HG02840 (cell line): ENCODE measurements around the gene RPS6KB1.
A peak's percentile ranks its signal among the peaks of the same experiment; 100 is the strongest.
"Not testable (repeated sequence)": the region's sequence is repeated elsewhere in the genome, so short reads cannot be mapped to it uniquely, and the experiment has no call there.

Experiments
- ATAC-seq: cut with Tn5 transposase; IDR thresholded peaks from one replicate; pipeline ENCODE4 v1.9.1; 2021; ENCODE audit warnings: mild to moderate bottlenecking, moderate library complexity, moderate number of reproducible peaks; ENCODE audit not compliant: unreplicated experiment, low FRiP score

Gene RPS6KB1

GRCh38 chr17:59869941-59870218 is 23.0 kb upstream of the RPS6KB1 start:
- no peak for ATAC-seq

DNA sequence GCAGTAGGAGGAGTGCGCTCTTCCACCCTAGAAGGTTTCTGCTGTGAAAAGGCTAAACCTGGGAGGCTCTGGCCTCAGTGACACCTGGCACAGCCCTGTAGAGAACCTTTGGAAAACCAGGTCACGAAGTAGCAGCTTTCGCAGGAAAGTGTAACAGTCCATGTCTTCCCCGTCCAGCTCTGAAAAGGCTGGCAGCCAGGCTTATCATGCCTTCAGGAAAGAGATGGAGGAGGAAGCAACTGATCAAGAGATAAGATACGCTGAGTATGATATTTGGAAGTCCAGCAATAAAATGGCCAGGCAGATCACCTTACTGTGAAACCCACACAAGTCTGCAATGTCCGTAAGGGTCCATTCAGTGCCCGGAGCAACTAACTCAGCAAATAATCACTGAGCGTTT is 22.4 kb upstream of the RPS6KB1 start:
- ATAC-seq = no peak

DNA sequence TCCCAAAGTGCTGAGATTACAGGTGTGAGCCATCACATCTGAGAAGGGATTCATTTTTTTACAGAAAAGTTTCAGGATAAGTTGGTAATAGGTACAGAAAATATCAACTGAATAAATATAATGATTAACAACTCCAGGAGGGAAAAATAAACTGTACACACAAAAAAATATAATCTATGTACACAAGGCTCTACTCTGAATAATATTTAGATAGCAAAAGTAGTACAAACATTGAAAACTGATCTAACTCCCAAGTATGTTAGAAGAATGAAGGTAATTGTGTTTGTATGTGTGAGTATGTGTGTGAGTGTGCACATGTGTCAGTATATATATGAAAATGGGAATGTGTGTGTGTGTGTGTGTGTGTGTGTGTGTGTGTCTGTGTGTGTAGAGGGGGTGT is 20.6 kb upstream of the RPS6KB1 start:
- ATAC-seq = no peak

- not testable (repeated sequence) for ATAC-seq
These were observed 19.5 kb upstream of the RPS6KB1 start for GRCh38 chr17:59873414-59873813.

DNA sequence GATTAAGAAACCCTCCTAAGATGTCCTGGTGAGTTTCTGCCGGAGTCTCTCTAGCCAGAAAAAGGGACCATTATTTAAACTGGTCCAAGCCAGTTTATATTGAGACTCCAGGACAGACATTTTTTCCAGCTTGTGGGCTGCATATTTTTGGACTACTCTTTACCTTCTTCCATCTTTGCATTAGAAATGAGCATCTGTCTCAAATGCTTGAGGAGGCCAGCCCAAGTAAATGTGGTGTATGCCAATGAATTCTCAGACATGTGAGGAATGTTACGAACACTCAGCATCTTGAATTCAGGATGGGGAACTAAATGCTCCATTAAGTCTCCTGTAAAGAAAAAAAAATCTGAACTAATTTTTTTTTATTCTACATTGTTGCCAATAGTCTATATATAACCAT is 18.5 kb upstream of the RPS6KB1 start:
- no peak for ATAC-seq

DNA sequence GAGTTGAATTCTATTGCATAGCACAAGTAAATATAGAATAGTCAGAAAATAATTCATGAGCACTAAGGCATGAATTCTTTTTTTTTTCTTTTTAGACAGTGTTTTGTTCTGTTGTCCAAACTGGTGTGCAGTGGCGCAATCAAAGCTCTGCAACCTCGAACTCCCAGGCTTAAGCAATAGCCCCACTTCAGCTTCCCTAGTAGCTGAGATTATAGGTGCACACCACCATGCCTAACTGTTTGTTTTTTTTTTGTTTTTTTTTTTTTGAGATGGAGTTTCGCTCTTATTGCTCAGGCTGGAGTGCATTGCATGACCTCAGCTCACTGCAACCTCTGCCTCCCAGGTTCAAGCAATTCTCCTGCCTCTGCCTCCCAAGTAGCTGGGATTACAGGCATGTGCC is 16.8 kb upstream of the RPS6KB1 start:
- ATAC-seq = no peak

DNA sequence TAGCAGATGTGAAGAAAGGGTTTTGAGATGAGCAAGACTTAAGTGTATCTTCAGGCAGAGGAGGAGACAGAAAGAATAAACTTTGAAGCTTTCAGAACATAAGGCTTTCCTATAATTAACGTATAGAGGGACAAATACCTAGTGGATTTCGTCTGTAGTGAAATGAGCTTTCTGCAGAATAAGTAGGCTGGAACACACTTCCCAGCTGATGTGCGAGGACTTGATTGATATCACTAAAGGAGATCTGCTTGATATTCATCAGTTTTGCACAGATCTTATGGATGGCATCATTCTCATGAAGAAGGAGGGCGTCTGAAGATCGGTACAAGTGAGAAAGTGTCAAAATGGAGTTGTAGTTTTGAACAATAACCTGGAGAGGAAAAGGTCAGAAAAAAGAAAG is 15.0 kb upstream of the RPS6KB1 start:
- ATAC-seq = no peak

DNA sequence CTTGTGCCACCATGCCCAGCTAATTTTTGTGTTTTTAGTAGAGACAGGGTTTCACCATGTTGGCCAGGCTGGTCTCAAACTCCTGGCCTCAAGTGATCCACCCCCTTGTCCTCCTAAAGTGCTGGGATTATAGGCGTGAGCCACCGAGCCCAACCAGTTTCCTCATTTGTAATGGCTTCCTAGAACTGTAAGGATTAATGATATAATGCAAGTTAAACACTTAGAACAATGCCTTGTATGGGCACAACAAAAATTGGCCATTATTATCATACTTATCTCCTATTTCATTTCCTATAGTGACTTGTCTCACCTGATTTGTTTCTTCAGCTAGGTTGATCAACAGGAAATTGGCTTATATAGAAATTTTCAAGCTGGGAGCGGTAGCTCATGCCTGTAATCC is 14.3 kb upstream of the RPS6KB1 start:
- ATAC-seq = no peak

DNA sequence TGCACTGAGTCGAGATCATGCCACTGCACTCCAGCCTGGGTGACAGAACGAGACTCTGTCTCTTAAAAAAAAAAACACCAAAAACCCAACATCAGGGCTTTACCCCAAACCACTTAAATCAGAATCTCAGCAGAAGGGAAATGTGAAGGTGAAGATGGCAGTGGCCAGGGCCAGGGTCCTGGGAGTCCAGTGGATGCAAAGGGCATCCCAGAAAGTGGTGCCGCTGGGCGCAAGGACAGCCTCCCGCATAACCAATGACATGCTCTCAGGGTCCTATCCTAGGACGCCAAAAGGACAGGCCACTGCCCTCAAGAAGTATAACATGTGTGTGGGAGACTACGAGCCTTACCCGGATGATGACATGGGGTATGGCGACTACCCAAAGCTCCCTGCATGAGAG is 8.1 kb upstream of the RPS6KB1 start:
- no peak for ATAC-seq

DNA sequence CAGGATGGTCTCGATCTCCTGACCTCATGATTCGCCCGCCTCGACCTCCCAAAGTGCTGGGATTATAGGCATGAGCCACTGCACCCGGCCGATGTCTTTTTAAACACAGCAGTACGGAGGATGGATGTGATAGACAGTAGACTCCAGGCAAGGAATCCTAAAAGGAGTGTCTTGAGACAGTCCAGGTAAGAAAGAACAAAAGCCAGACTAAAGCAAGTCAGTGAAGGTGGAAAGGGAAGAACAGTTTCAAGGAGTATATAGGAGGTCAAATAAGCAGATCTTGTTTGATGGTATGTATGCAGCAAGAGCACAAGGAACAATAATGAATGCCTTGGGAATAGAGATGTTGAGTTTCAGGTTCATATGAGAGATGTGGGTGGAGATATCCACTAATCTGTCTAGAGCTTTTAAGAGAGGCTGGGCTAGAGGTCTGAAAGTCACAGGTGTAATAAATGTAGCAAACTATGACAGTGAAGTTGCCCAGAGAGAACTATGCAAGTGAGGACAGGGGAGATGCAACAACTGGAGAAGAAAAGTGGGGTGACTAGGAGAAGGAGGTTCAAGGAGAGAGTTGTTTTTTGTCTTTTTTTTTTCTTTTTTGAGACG is 4.7 kb upstream of the RPS6KB1 start:
- ATAC-seq = no peak

GRCh38 chr17:59890720-59891119 is 2.2 kb upstream of the RPS6KB1 start:
- ATAC-seq = no peak

- ATAC-seq = peak; percentile 59
These were observed 534 bp upstream of the RPS6KB1 start for GRCh38 chr17:59892251-59892923.

DNA sequence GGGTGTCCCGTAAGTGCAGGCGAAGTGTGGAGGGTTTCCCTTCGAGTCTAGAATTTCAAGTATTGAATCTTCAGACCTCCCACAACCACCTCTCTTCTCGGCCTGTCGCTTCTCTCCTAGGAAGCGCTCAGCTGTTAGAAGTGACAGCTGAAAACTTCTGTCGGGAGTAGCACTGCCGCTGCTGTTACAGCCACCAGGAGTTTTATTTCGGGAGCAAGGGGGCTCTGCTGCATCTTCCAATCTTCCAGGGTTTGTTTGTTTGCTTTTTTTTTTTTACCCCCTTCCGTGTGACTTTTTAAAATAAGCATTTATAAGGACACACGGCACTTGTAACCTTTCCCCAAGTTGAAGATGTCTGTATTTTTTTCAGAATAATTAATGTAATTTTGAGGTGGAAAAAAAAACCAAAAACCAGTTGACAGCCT is 767 bp downstream of the RPS6KB1 start:
- no peak for ATAC-seq

DNA sequence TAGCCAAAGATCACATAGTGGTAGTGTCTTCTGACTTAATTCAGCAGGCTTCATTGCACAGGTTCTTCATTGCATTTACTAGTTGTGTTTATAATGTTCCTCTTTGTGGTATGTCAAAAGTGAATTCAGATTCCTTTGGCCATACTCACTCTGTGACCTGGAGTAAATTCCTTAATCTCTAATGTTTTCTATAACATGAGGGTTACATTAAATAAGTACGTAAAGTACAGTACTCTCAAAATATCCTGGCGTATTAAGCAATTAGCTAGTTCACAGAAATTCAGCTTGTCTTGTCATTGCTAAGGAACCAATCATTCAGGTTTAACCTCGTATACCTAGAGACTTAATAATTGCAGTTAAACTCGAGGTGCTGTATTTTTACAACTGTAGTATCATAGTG is 4.2 kb downstream of the RPS6KB1 start:
- no peak for ATAC-seq

DNA sequence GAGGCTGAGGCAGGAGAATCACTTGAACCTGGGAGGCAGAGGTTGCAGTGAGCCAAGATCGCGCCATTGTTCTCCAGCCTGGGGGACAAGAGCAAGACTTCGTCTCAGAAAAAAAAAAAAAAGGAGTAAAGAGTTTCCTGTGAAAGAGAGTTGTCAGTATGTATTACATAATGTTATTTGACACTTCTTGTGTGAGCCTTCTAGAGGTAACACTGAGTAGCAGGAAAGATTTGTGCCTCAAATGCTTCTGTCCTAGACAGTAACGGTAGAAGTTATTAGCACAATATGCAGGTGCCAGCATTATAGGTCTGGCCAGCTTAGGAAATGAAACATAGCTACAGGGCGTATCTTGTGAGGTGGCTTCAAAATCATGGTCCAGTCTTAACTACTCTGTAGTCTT is 6.2 kb downstream of the RPS6KB1 start:
- ATAC-seq = no peak

DNA sequence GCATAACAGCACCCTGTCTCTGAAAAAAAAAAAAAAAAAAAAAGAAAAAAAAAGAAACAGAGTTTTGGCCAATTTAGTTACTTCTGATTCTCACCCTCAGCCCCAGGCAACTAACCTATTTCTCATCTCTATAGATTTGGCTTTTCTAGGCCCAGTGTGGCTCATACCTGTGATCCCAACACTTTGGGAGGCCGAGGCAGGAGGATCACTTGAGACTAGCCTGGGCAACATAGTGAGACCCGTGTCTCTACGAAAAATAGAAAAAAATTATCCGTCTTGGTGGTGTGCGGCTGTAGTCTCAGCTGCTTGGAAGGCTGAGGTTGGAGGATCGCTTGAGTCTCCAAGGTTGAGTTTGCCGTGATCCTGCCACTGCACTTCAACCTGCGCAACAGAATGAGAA is 8.7 kb downstream of the RPS6KB1 start:
- ATAC-seq = no peak

- no peak for ATAC-seq
These were observed 10.5 kb downstream of the RPS6KB1 start for GRCh38 chr17:59903455-59903854.

- no peak for ATAC-seq
These were observed 14.5 kb downstream of the RPS6KB1 start for GRCh38 chr17:59907467-59907866.

- ATAC-seq = no peak
These were observed 21.4 kb downstream of the RPS6KB1 start for GRCh38 chr17:59914274-59914854.

DNA sequence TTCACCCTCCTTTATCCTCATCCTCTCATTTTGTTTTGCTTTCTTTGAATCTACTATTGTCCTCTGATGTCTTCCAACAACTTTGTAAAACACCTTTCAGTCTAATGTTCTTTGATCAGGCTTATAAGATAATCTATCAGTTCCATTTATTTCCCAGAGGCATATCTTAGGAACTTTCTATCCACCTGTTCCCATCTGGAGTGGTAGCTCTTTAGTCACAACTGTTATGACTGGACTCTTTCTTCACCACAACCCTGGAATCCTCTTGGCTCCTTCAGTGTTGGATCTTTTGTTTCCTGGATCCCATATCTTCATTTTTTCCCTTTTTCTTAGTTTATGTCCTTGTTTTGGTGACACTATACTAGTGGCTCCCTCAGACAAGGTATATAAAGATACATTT is 23.5 kb downstream of the RPS6KB1 start:
- ATAC-seq = no peak

GRCh38 chr17:59920637-59921036 is 27.7 kb downstream of the RPS6KB1 start:
- not testable (repeated sequence) for ATAC-seq

GRCh38 chr17:59930121-59930520 is 37.2 kb downstream of the RPS6KB1 start:
- not testable (repeated sequence) for ATAC-seq
